ENCODE results near the gene UGT1A8. TPM values are rescaled to one million over a fixed set of nuclear protein-coding genes. Genes with fewer than 3 reads are reported as not detected.

Gene UGT1A8
- total RNA-seq, 1 experiment from 2014 or later, result not detected

- ChIA-PET CTCF (no interaction called here), POLR2A (no interaction called here)
- H3K27ac Mint-ChIP-seq (ENCODE audit: low read depth, unreplicated experiment), result no peak overlapping the region
- no peak for DNase-seq (ENCODE audit: unreplicated experiment)
- BruUV-seq (replicated peaks), result no TSS peak
- no peaks in the 10 kb centered on the region for H3K4me1 Mint-ChIP-seq (ENCODE audit: insufficient read depth, unreplicated experiment)
- TF ChIP-seq, protein P1, sequence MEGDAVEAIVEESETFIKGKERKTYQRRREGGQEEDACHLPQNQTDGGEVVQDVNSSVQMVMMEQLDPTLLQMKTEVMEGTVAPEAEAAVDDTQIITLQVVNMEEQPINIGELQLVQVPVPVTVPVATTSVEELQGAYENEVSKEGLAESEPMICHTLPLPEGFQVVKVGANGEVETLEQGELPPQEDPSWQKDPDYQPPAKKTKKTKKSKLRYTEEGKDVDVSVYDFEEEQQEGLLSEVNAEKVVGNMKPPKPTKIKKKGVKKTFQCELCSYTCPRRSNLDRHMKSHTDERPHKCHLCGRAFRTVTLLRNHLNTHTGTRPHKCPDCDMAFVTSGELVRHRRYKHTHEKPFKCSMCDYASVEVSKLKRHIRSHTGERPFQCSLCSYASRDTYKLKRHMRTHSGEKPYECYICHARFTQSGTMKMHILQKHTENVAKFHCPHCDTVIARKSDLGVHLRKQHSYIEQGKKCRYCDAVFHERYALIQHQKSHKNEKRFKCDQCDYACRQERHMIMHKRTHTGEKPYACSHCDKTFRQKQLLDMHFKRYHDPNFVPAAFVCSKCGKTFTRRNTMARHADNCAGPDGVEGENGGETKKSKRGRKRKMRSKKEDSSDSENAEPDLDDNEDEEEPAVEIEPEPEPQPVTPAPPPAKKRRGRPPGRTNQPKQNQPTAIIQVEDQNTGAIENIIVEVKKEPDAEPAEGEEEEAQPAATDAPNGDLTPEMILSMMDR (IDR thresholded peaks at IDR 0.05; ENCODE audit: unreplicated experiment), result no peak
- H3K36me3 Mint-ChIP-seq (ENCODE audit: insufficient read depth, unreplicated experiment), result no peaks in the 10 kb centered on the region
- intact Hi-C loops (cut with micrococcal nuclease), result no loop called here
- H3K9me3 Mint-ChIP-seq (ENCODE audit: unreplicated experiment), result no peaks in the 10 kb centered on the region
- H3K4me3 Mint-ChIP-seq (ENCODE audit: unreplicated experiment), result no peak overlapping the region
- no peaks in the 10 kb centered on the region for H3K27me3 Mint-ChIP-seq (ENCODE audit: insufficient read depth, unreplicated experiment)
Measured at GRCh38 chr2:233679196-233679595, 61.8 kb downstream of the UGT1A8 start.

- peak; percentile 9 for DNase-seq (ENCODE audit: unreplicated experiment)
- Mint-ChIP-seq H3K4me3 (ENCODE audit: unreplicated experiment) (no peak overlapping the region), H3K4me1 (ENCODE audit: insufficient read depth, unreplicated experiment) (no peaks in the 10 kb centered on the region), H3K9me3 (ENCODE audit: unreplicated experiment) (no peaks in the 10 kb centered on the region), H3K36me3 (ENCODE audit: insufficient read depth, unreplicated experiment) (no peaks in the 10 kb centered on the region), H3K27ac (ENCODE audit: low read depth, unreplicated experiment) (no peak overlapping the region), H3K27me3 (ENCODE audit: insufficient read depth, unreplicated experiment) (no peaks in the 10 kb centered on the region)
- intact Hi-C loops (cut with micrococcal nuclease), result no loop called here
- CTCF ChIA-PET, result interaction anchor here (1.0 to 1.1 kb wide), 2 partner anchors 25 to 116 kb away, joined by 3 to 4 read pairs; no protein-coding TSS in a partner anchor
- no TSS peak for BruUV-seq (replicated peaks)
- POLR2A ChIA-PET, result interaction anchor here (0.7 to 3.8 kb wide), 4 partner anchors 11 to 260 kb away, joined by 3 to 67 read pairs (median 13); partner anchors contain the start of genes UGT1A6 and USP40
- TF ChIP-seq, protein P1 (IDR thresholded peaks at IDR 0.05; ENCODE audit: unreplicated experiment), result no peak
Measured at GRCh38 chr2:233680361-233681045, 63.1 kb downstream of the UGT1A8 start.

- intact Hi-C loops (cut with micrococcal nuclease), result no loop called here
- ChIA-PET POLR2A (interaction anchor here (0.6 to 3.8 kb wide), 8 partner anchors 10 to 896 kb away, joined by 3 to 67 read pairs (median 3); partner anchors contain the start of genes UGT1A6 and USP40), CTCF (interaction anchor here (0.6 kb wide), 1 partner anchor 10 kb away, joined by 3 read pairs; the partner anchor contains the start of gene UGT1A9)
- peak; percentile 30 for DNase-seq (ENCODE audit: unreplicated experiment)
- H3K9me3 Mint-ChIP-seq (ENCODE audit: unreplicated experiment), result no peaks in the 10 kb centered on the region
- no peaks in the 10 kb centered on the region for H3K4me1 Mint-ChIP-seq (ENCODE audit: insufficient read depth, unreplicated experiment)
- no TSS peak for BruUV-seq (replicated peaks)
- TF ChIP-seq, protein P1 (IDR thresholded peaks at IDR 0.05; ENCODE audit: unreplicated experiment), result no peak
- H3K27ac Mint-ChIP-seq (ENCODE audit: low read depth, unreplicated experiment), result no peak within 1 kb of the TSS
- H3K36me3 Mint-ChIP-seq (ENCODE audit: insufficient read depth, unreplicated experiment), result no peaks in the 10 kb centered on the region
- H3K4me3 Mint-ChIP-seq (ENCODE audit: unreplicated experiment), result no peak within 1 kb of the TSS
- H3K27me3 Mint-ChIP-seq (ENCODE audit: insufficient read depth, unreplicated experiment), result no peaks in the 10 kb centered on the region
Measured at GRCh38 chr2:233681521-233682099, 64.2 kb downstream of the UGT1A8 start, which contains the start of gene UGT1A7. TSS of gene UGT1A7 (plus strand) at chr2:233681901. CDS start at chr2:233681938, 37 bp downstream.

GRCh38 chr2:233684640-233685039 is 67.2 kb downstream of the UGT1A8 start:
- CTCF ChIA-PET, result no interaction called here
- H3K36me3 Mint-ChIP-seq (ENCODE audit: insufficient read depth, unreplicated experiment), result no peaks in the 10 kb centered on the region
- H3K4me1 Mint-ChIP-seq (ENCODE audit: insufficient read depth, unreplicated experiment), result peaks cover 8% of the 10 kb centered on the region
- POLR2A ChIA-PET, result interaction anchor here (0.6 kb wide), 1 partner anchor 118 kb away, joined by 3 read pairs; the partner anchor contains the start of gene USP40
- no TSS peak for BruUV-seq (replicated peaks)
- H3K27me3 Mint-ChIP-seq (ENCODE audit: insufficient read depth, unreplicated experiment), result no peaks in the 10 kb centered on the region
- H3K9me3 Mint-ChIP-seq (ENCODE audit: unreplicated experiment), result no peaks in the 10 kb centered on the region
- TF ChIP-seq, protein P1 (IDR thresholded peaks at IDR 0.05; ENCODE audit: unreplicated experiment), result no peak
- no peak overlapping the region for H3K4me3 Mint-ChIP-seq (ENCODE audit: unreplicated experiment)
- H3K27ac Mint-ChIP-seq (ENCODE audit: low read depth, unreplicated experiment), result no peak overlapping the region
- intact Hi-C loops (cut with micrococcal nuclease), result no loop called here
- no peak for DNase-seq (ENCODE audit: unreplicated experiment)
